ENCODE measurements around the gene ADAM12. TPM values are rescaled to one million over a fixed set of nuclear protein-coding genes. Genes with fewer than 3 reads are reported as not detected.

ADAM12 gene
- total and polyA plus RNA-seq, 2 donors (not counting 3 experiments of a cell fraction or from before 2014, with no cell fraction given): 0.22 to 0.33 TPM

DNA sequence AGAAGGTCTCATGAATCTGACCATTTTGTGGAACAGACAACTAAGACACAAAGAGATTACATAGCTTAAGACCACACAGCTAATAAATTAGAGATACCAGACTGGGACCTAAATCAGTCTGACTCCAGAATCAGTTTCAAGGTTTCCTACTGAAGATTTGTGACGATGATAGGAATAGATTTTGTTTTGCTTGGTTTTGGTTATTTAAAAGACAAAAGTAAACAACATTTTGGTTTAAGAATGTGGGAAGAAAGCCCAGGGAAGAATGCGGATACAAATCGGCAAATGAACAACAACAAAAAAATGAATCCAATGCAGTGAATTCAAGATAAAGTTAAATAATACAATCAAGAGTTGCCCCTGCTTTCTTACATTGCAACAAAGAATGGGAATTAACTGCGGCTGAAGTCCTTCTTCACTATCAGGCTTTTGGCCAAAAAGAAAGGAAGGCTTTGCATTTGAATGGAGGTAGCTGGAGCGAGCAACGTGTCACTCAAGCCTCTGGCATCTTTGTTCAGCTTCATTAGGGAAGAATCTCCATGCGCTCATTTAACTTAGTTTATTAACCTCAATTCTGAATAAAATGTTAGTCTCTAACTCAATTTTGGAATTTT lies 210.8 kb downstream of the ADAM12 start:
- BruUV-seq (replicated peaks): no TSS peak
- dilution Hi-C loops (cut with MboI; ENCODE audit: extremely low pct_ligation_motif_present, low sequenced_read_pairs) (no loop called here), intact Hi-C loops (cut with micrococcal nuclease) (no loop called here)
- Histone ChIP-seq H3K27me3 (ENCODE audit: control insufficient read depth in 2 of 2, insufficient read depth in 2 of 2, low read length in 2 of 2) (no peaks in the 10 kb centered on the region), H3K4me1 (ENCODE audit: control insufficient read depth, extremely low read depth, insufficient read depth, low read length) (no peaks in the 10 kb centered on the region), H3K9me3 (replicated peaks; ENCODE audit: control insufficient read depth, insufficient read depth, low read length) (no peaks in the 10 kb centered on the region), H3K9me1 (replicated peaks; ENCODE audit: control insufficient read depth, extremely low read depth, insufficient read depth, low read length) (no peaks in the 10 kb centered on the region), H2AFZ (ENCODE audit: low read depth, low read length) (no peak overlapping the region), H3K27ac (ENCODE audit: insufficient read depth, low read depth, low read length) (no peak overlapping the region), H3K36me3 (ENCODE audit: control insufficient read depth in 2 of 2, extremely low read depth in 1 of 2, insufficient read depth in 2 of 2, low read length in 2 of 2) (no peaks in the 10 kb centered on the region), H3K4me3 (replicated peaks in 1 of 3; ENCODE audit: insufficient read depth in 1 of 3, low read depth in 1 of 3, low read length in 3 of 3) (no peak overlapping the region), H3K4me2 (ENCODE audit: insufficient read depth, low read length) (no peak overlapping the region), H3K9ac (replicated peaks; ENCODE audit: extremely low read depth, insufficient read depth, low read length) (no peak overlapping the region), H4K20me1 (replicated peaks; ENCODE audit: control insufficient read depth, extremely low read depth, insufficient read depth, low read length) (no peaks in the 10 kb centered on the region), H3K79me2 (ENCODE audit: control insufficient read depth, insufficient read depth, low read length) (no peaks in the 10 kb centered on the region)
- FAIRE-seq (no peak), DNase-seq (ENCODE audit: low read depth, low spot score) (no peak)
- ChIA-PET POLR2A (no interaction called here), CTCF (no interaction called here)
- TF ChIP-seq FOS (IDR thresholded peaks at IDR 0.05; ENCODE audit: borderline replicate concordance, insufficient read depth, low read length): no peak
- no peak for TF ChIP-seq CTCF (IDR thresholded peaks at IDR 0.05; ENCODE audit: extremely low read depth in 1 of 2, insufficient read depth in 1 of 2, low read depth in 1 of 2, low read length in 2 of 2)
- no peak for TF ChIP-seq POLR2A (IDR thresholded peaks at IDR 0.05; ENCODE audit: low read depth, low read length)
- no peak for TF ChIP-seq MAX (IDR thresholded peaks at IDR 0.05; ENCODE audit: insufficient read depth, insufficient read length)
- no peak for TF ChIP-seq POLR2AphosphoS5 (IDR thresholded peaks at IDR 0.05; ENCODE audit: insufficient read depth, low read depth, low read length)
